Hypothalamus (tissue), 51 donors: ENCODE results near the gene PAPPA2.
"Not testable (repeated sequence)": the region's sequence is repeated elsewhere in the genome, so short reads cannot be mapped to it uniquely, and the experiment has no call there.

Source experiments
- DNase-seq, 51 donors: peaks; one replicate each; lab custom pipeline; 2025; lab: John Stamatoyannopoulos, UW

PAPPA2 gene

GRCh38 chr1:176545034-176545639 lies 82.2 kb downstream of the PAPPA2 start:
- DNase-seq: no peak

- no peak for DNase-seq
These were observed 83.8 kb downstream of the PAPPA2 start for GRCh38 chr1:176546825-176547224.

- no peak for DNase-seq
These were observed 88.2 kb downstream of the PAPPA2 start for GRCh38 chr1:176551146-176551545.

GRCh38 chr1:176552217-176552991 lies 89.4 kb downstream of the PAPPA2 start:
- no peak for DNase-seq

GRCh38 chr1:176552999-176553398 lies 90.0 kb downstream of the PAPPA2 start:
- no peak for DNase-seq

- DNase-seq: no peak
These were observed 93.3 kb downstream of the PAPPA2 start for GRCh38 chr1:176556288-176556687.

GRCh38 chr1:176557543-176558258 lies 94.7 kb downstream of the PAPPA2 start:
- DNase-seq: no peak

GRCh38 chr1:176558561-176558960 lies 95.6 kb downstream of the PAPPA2 start:
- DNase-seq: no peak

GRCh38 chr1:176559474-176559873 lies 96.5 kb downstream of the PAPPA2 start:
- peak in 1 of 51 donors; percentile 22 for DNase-seq

- peak in 30 of 51 donors; percentile 1 to 53 (median 19) for DNase-seq
These were observed 96.9 kb downstream of the PAPPA2 start for GRCh38 chr1:176559878-176560277.

GRCh38 chr1:176560681-176561080 lies 97.7 kb downstream of the PAPPA2 start:
- DNase-seq: no peak

GRCh38 chr1:176561761-176562160 lies 98.8 kb downstream of the PAPPA2 start:
- DNase-seq: not testable (repeated sequence)

GRCh38 chr1:176566004-176566975 lies 103.3 kb downstream of the PAPPA2 start:
- no peak for DNase-seq

GRCh38 chr1:176567190-176567794 lies 104.3 kb downstream of the PAPPA2 start:
- DNase-seq: peak in 1 of 51 donors; percentile 12

GRCh38 chr1:176568185-176568584 lies 105.2 kb downstream of the PAPPA2 start:
- DNase-seq: no peak

GRCh38 chr1:176574756-176575155 lies 111.8 kb downstream of the PAPPA2 start:
- DNase-seq: no peak

GRCh38 chr1:176575991-176576390 lies 113.0 kb downstream of the PAPPA2 start:
- no peak for DNase-seq

- no peak for DNase-seq
These were observed 113.7 kb downstream of the PAPPA2 start for GRCh38 chr1:176576670-176577069.

GRCh38 chr1:176577646-176578197 lies 114.7 kb downstream of the PAPPA2 start:
- DNase-seq: no peak

GRCh38 chr1:176579087-176579486 lies 116.1 kb downstream of the PAPPA2 start:
- no peak for DNase-seq
